Measurements from ENCODE around the gene HLA-DRB1. TPM values are rescaled to one million over a fixed set of nuclear protein-coding genes. Genes with fewer than 3 reads are reported as not detected.

HLA-DRB1 gene
- total and polyA plus RNA-seq, 10 donors = 158 to 779 (median 430) TPM

GRCh38 chr6:32570363-32570905 is 19.2 kb downstream of the HLA-DRB1 start:
- DNase-seq = no peak
- Histone ChIP-seq H3K27ac (no peak overlapping the region), H3K4me1 (no peaks in the 10 kb centered on the region), H3K4me3 (no peak overlapping the region), H3K9me3 (no peaks in the 10 kb centered on the region), H3K36me3 (no peaks in the 10 kb centered on the region), H3K27me3 (replicated peaks in 1 of 7) (no peaks in the 10 kb centered on the region)
- 32 to 65% (median 39%) methylated on average over 2 to 4 of the region's 4 CpGs for WGBS, 5 donors
- intact Hi-C loops (cut with DNase I; ENCODE audit: low total_unique reads) = loop anchor here (5.0 kb wide), 2 partner anchors 43 to 88 kb away; no protein-coding TSS in a partner anchor
- no peak for TF ChIP-seq POLR2AphosphoS5 (IDR thresholded peaks at IDR 0.05)
- no peak for TF ChIP-seq CTCF (IDR thresholded peaks at IDR 0.05 in 8 of 11, conservative IDR thresholded peaks at IDR 0.05 in 3 of 11)
- TF ChIP-seq POLR2A (IDR thresholded peaks at IDR 0.05) = no peak

GRCh38 chr6:32568561-32568960 is 21.1 kb downstream of the HLA-DRB1 start:
- Histone ChIP-seq H3K36me3 (no peaks in the 10 kb centered on the region), H3K27ac (no peak overlapping the region), H3K27me3 (replicated peaks in 1 of 7) (no peaks in the 10 kb centered on the region), H3K4me1 (no peaks in the 10 kb centered on the region), H3K4me3 (no peak overlapping the region), H3K9me3 (no peaks in the 10 kb centered on the region)
- DNase-seq = no peak
- intact Hi-C loops (cut with DNase I; ENCODE audit: low total_unique reads) = no loop called here
- 0 to 34% (median 0%) methylated on average over 4 to 6 of the region's 6 CpGs for WGBS, 5 donors
- TF ChIP-seq POLR2AphosphoS5 (IDR thresholded peaks at IDR 0.05) (no peak), CTCF (IDR thresholded peaks at IDR 0.05 in 8 of 11, conservative IDR thresholded peaks at IDR 0.05 in 3 of 11) (no peak), POLR2A (IDR thresholded peaks at IDR 0.05) (no peak)

- no peak for TF ChIP-seq POLR2A (IDR thresholded peaks at IDR 0.05)
- no peak for TF ChIP-seq POLR2AphosphoS5 (IDR thresholded peaks at IDR 0.05)
- no peak for TF ChIP-seq CTCF (IDR thresholded peaks at IDR 0.05 in 8 of 11, conservative IDR thresholded peaks at IDR 0.05 in 3 of 11)
- WGBS, 5 donors = 46 to 92% (median 54%) methylated on average over 2 to 8 of the region's 8 CpGs; no CpG with 5 or more reads in 1 of the 5 donors
- Histone ChIP-seq H3K27me3 (replicated peaks in 1 of 7) (no peaks in the 10 kb centered on the region), H3K27ac (no peak overlapping the region), H3K9me3 (no peaks in the 10 kb centered on the region), H3K4me3 (no peak overlapping the region), H3K4me1 (no peaks in the 10 kb centered on the region), H3K36me3 (no peaks in the 10 kb centered on the region)
- no peak for DNase-seq
- intact Hi-C loops (cut with DNase I; ENCODE audit: low total_unique reads) = no loop called here
These were observed 22.7 kb downstream of the HLA-DRB1 start for GRCh38 chr6:32566957-32567356.

GRCh38 chr6:32565511-32565910 is 24.1 kb downstream of the HLA-DRB1 start:
- no peak for DNase-seq
- Histone ChIP-seq H3K36me3 (no peaks in the 10 kb centered on the region), H3K9me3 (no peaks in the 10 kb centered on the region), H3K27ac (no peak overlapping the region), H3K4me3 (no peak overlapping the region), H3K4me1 (no peaks in the 10 kb centered on the region), H3K27me3 (replicated peaks in 1 of 7) (no peaks in the 10 kb centered on the region)
- TF ChIP-seq POLR2A (IDR thresholded peaks at IDR 0.05) (no peak), POLR2AphosphoS5 (IDR thresholded peaks at IDR 0.05) (no peak)
- intact Hi-C loops (cut with DNase I; ENCODE audit: low total_unique reads) = no loop called here
- 89 to 100% methylated on average over 1 of the region's 1 CpG; no CpG with 5 or more reads in 3 of the 5 donors for WGBS, 5 donors

Data from spleen (tissue), 11 donors.